HG03139 (cell line): ENCODE measurements around the gene HSD17B13.
"Not testable (repeated sequence)": the region's sequence is repeated elsewhere in the genome, so short reads cannot be mapped to it uniquely, and the experiment has no call there.

ENCODE experiments used
- ATAC-seq: cut with Tn5 transposase; IDR thresholded peaks from one replicate; pipeline ENCODE4 v1.9.1; 2021; ENCODE audit not compliant: unreplicated experiment

HSD17B13 gene

DNA sequence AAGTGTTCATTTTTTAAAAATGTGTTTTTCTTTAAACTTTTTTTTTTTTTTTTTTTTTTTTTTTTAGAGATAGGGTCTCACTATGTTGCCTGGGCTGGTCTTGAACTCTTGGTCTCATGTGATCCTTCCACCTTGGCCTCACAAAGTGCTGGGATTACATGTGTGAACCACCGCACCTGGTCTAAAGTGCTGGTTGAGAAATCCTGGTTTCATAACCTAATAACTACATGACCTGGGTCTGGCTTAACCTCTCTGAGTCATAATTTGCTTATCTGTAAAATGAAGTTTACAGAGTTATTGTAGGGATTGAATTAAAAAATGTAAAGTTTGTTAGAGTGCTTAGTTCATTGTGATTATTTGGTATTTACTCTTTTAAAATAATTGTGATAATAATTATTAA lies 5.2 kb downstream of the HSD17B13 start:
- no peak for ATAC-seq

DNA sequence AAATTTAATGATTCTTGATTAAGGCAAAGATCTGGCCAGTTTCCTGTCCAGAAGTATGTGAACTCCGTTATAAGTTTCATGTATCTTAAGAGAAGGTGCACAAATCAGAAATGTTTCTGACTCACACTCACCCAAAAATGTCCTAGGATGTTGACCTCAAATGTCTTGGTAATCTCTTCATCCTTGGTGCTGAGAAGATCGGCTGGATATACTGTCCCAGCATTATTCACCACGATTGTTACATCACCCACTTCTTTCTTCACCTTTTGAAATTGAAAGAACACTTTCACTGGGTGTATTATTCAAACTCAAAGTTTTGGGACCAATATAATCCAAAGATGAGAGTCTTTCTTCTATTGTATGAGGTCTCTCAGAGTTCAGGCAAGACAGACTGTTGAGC lies 5.7 kb downstream of the HSD17B13 start:
- ATAC-seq = no peak

DNA sequence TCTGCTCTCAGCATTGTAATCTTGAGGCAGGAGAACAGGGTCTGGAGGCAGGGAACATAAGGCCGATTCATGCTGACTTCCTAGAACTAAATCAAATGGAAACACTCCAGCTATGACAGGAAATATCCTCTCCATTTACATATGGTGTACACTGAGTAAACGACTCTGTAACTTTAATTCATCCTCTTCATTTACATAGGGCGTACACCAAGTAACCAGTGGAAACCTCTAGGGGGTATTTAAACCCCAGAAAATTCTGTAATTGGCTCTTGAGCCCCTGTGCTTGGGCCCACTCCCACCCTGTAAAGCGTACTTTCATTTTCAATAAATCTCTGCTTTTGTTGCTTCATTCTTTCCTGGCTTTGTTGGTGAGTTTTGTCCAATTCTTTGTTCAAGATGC lies 7.7 kb downstream of the HSD17B13 start:
- ATAC-seq = not testable (repeated sequence)

GRCh38 chr4:87313756-87314155 lies 8.9 kb downstream of the HSD17B13 start:
- ATAC-seq = no peak

- no peak for ATAC-seq
Measured at GRCh38 chr4:87311684-87312083, 11.0 kb downstream of the HSD17B13 start.

GRCh38 chr4:87310691-87311335 lies 11.9 kb downstream of the HSD17B13 start:
- ATAC-seq = no peak

- no peak for ATAC-seq
Measured at GRCh38 chr4:87309625-87310024, 13.1 kb downstream of the HSD17B13 start.

DNA sequence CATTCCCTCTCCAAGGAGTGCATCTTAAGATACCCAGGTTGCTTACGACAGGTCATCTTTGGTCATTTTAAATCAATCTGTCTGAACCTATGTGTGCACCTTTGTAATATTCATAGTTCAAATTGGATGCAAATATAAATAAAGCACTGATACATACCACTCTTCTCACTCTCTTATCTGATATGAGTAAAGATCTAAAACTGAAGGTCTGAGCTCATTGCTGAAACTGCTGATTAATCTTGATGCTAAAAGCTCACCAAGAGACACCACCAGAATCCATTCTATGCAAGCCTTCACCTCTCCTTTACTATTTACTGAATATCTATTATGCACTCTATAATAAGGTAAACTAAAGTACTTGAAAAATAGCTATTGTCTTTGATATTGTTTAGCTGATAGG lies 16.6 kb downstream of the HSD17B13 start:
- no peak for ATAC-seq

DNA sequence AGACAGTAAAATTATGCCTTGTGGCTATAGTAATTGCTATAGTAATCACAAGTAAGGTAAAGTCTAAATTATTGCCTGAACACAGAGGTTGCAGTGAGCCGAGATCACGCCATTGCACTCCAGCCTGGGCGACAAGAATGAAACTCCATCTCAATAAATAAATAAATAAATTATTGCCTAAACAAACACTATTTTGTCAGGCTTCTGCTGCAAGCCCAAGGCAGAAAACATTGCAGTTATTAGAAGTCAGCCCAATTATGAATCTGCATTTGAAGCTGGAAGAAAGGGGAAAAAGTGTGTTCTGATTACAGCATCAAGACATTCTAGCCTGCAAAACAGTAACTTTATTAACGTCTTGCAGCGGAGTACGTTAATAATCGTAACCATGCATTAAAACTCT lies 17.1 kb downstream of the HSD17B13 start:
- ATAC-seq = no peak

DNA sequence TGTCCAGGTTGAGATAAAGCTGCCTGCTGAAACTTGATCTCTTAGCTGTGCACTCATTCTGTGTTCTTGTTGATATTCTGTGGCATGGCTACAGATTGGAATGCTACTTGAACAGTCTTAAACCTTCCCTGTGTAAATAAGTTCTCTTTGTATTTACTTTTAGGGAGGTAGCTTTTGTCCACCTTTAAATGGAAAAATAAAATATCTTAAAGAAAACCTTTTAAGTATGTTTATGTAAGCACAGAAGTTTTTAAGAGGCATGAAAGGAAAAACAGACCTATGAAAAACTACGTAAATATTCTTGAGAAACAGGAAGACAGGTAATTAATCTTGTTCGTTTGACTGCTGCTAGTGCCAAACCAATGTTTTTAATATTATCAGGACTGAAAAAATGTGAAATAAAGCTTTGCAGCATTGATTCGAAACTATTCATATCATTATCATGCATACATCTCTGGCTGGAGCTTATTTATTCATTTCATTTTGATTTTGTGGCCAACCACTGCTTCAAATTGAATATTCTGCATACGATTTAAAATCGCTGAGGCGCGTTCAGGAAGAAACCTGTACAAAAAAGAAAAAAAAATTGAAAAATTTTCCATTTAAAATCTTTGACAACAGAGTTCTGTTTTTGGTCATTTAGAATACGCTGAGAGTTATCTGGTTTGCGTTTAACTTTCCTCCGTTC lies 17.8 kb downstream of the HSD17B13 start:
- ATAC-seq = no peak

- no peak for ATAC-seq
Measured at GRCh38 chr4:87299898-87300297, 22.8 kb downstream of the HSD17B13 start.

DNA sequence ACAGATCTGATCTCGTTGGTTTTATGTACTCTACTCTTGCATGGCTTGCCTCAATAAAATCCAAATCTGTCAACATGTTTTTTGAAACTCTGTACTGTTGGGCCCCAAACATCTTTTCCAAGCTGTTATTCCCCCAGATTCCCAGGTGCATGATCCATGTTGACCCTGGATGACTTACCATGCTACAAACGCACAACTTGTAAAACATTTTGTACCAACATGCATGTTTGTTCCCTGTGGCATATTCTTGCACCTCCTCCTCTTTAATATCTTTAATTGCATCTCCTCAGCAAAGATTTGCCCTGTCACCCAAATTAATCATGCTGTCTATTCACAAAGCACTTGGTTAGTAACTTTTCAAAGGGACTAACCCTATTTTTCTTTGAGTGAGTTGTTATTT lies 24.3 kb downstream of the HSD17B13 start:
- no peak for ATAC-seq

- ATAC-seq = not testable (repeated sequence)
Measured at GRCh38 chr4:87294911-87295310, 27.8 kb downstream of the HSD17B13 start.

- not testable (repeated sequence) for ATAC-seq
Measured at GRCh38 chr4:87293889-87294288, 28.8 kb downstream of the HSD17B13 start.

DNA sequence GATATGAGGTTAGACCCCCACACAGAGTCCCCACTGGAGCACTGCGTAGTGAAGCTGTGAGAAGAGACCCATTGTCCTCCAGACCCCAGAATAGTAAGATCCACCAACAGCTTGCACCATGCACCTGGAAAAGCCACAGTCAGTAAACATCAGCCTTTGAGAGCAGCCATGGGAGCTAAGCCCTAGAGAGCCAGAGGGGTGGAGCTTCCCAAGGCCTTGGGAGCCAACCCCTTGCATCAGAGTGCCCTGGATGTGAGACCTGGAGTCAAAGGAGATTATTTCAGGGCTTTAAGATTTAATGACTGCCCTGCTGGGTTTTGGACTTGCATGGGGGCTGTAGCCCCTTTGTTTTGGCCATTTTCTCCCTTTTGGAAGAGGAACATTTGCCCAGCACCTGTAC lies 35.7 kb downstream of the HSD17B13 start:
- no peak for ATAC-seq

DNA sequence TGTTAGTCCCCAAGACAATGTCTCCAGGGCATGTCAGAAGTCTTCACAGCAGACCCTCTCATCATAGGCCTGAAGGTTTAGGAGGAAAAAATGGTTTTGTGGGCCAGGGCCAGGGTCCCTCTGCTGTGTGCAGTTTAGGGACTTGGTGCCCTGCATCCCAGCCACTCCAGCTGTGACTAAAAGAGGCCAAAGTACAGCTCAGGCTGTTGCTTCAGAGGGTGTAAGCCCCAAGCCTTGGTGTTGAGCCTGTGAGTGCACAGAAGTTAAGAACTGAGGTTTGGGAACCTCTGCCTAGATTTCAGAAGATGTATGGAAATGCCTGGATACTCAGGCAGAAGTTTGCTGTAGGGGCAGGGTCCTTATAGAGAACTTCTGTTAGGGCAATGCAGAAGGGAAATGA lies 38.4 kb downstream of the HSD17B13 start:
- ATAC-seq = not testable (repeated sequence)

DNA sequence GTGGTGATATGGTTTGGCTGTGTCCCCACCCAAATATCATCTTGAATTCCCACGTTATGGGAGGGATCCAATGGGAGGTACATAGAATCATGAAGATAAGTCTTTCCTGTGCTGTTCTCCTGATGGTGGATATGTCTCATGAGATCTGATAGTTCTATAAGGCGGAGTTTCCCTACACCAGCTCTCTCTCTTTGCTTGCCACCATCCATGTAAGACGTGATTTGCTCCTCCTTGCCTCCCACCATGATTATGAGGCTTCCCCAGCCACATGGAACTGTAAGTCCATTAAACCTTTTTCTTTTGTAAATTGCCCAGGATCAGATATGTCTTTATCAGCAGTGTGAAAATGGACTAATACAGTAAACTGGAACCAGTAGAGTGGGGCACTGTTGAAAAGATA lies 39.5 kb downstream of the HSD17B13 start:
- no peak for ATAC-seq

GRCh38 chr4:87281603-87282002 lies 41.1 kb downstream of the HSD17B13 start:
- ATAC-seq = no peak

DNA sequence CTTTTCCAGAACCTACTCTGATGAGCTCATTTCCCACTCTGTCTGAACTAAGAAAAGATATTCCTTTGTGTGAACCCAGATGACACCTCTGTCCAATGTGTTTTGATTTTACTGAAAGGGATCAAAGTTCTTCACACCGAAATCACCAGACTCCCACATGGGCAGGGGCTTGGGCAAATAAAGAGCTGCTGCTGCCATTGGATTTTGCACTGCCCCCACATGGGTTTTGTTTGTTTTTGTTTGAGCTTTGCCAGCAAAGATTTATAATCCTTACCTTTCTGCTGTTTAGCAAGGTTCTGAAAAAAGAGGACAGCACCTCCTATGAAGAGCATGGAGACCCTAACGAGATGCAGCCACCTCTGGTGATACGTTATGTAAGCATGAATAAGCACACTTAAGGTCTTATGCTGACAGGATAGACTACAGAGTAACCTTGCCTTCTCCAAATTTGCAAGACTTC lies 44.3 kb downstream of the HSD17B13 start:
- ATAC-seq = no peak

DNA sequence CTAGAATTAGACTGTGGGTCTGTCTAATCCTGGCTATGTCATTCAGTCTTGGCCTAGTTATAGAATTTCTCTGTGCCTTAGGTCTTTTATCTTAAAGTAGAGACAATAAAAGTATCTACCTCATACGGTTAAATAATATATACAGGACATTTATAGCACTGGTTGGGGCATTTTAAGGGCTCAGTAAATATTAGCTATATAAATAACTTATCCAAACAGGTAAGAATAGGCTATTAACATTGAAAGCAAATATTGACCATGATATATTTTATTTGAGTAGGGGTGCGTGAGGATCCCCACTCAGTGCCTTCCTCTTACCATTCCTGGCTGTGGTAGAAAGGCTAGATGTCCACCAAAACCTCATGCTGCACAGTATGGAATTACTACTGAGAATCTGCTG lies 47.4 kb downstream of the HSD17B13 start:
- ATAC-seq = no peak

DNA sequence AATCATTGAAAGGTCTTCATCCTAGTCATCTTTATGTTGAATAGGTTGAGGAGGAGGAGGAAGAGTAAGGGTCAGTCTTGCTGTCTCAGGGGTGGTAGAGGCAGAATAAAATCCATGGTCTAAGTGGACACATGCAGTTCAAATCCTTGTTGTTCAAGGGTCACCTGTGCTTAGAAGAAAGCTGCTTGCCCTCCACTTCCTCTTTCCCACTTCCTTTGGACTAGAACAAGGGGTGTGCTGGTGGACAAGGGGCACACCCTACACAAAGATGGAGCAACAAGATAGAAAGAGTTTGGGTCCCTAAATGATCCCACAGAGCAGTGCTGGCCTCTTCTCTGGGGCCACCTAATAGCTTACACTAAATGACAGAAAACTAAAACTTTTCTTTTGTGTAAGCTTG lies 47.9 kb downstream of the HSD17B13 start:
- no peak for ATAC-seq

DNA sequence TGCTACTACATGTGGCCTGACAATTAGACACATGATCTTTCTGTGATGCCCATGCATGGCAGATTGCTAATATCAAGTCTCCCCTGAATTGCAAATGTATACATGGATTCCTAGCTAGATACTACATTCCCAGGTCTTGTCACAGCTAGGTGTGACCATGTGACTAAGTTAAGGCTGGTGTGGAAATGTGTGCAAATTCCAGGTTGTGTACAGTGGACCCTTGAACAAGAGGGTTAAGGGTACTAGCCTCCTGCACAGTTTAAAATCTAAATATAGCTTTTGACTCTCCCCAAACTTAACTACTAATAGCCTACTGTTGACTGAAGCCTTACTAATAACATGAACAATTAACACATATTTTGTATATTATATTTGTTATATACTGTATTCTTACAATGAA lies 48.4 kb downstream of the HSD17B13 start:
- ATAC-seq = no peak

- ATAC-seq = no peak
Measured at GRCh38 chr4:87270825-87271224, 51.9 kb downstream of the HSD17B13 start.
